Cardiac fibroblast (primary cell): ENCODE measurements around the gene MTUS2.
"Not testable (repeated sequence)": the region's sequence is repeated elsewhere in the genome, so short reads cannot be mapped to it uniquely, and the experiment has no call there.

Source experiments
- DNase-seq, 2 donors: peaks; one replicate each; pipeline versions ENCODE4 v3.0.0 to v3.0.0-alpha.2; 2010; ENCODE audit warnings: low read depth in 2 of 2
- H3K4me3 ChIP-seq, 2 donors: replicated peaks in 1 of 2; 1 replicate in 1 of 2; 2 replicates in 1 of 2; pipeline ENCODE4 v1.5.1; 2011; ENCODE audit warnings: low read depth in 2 of 2, low read length in 2 of 2, mild to moderate bottlenecking in 2 of 2, moderate library complexity in 1 of 2
- CTCF ChIP-seq: IDR thresholded peaks from one replicate; pipeline ENCODE4 v1.5.1; 2011; ENCODE audit warnings: low read depth, mild to moderate bottlenecking, low read length, inconsistent platforms

Gene MTUS2

GRCh38 chr13:28983641-28984040, 163.5 kb downstream of the MTUS2 start:
- no peak overlapping the region for H3K4me3 ChIP-seq

GRCh38 chr13:28984326-28984725, 164.2 kb downstream of the MTUS2 start:
- no peak overlapping the region for H3K4me3 ChIP-seq
- no peak for TF ChIP-seq CTCF
- no peak for DNase-seq

More at GRCh38 chr13:28983641-28984040, 163.5 kb downstream of the MTUS2 start:
- DNase-seq: no peak
- no peak for TF ChIP-seq CTCF

- TF ChIP-seq CTCF: no peak
- no peak for DNase-seq
- no peak overlapping the region for H3K4me3 ChIP-seq
These were observed 164.7 kb downstream of the MTUS2 start for GRCh38 chr13:28984825-28985224.

GRCh38 chr13:28990378-28990777, 170.2 kb downstream of the MTUS2 start:
- DNase-seq, H3K4me3 ChIP-seq: not testable (repeated sequence)

GRCh38 chr13:28991764-28992163, 171.6 kb downstream of the MTUS2 start:
- TF ChIP-seq CTCF: no peak
- no peak overlapping the region for H3K4me3 ChIP-seq
- no peak for DNase-seq

GRCh38 chr13:29000826-29001225, 180.7 kb downstream of the MTUS2 start:
- no peak for TF ChIP-seq CTCF
- H3K4me3 ChIP-seq: no peak overlapping the region
- DNase-seq: no peak

- no peak overlapping the region for H3K4me3 ChIP-seq
- DNase-seq: no peak
- TF ChIP-seq CTCF: no peak
These were observed 185.1 kb downstream of the MTUS2 start for GRCh38 chr13:29005035-29005762.
